ENCODE data around the gene PVR.

DNA sequence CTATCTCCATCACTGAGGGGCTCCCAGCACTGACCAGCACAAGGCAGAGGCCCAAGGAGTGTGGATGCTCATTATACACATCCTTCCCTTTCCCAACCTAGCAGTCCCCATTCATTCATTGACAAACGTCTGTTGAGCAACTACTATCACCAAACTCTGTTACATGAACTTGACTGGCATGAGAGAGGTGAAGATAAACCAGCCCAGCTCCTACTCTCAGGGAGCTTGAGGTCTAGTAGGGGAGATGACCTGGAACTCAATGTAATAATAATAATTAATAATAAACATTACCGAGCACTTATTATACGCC is 46.4 kb downstream of the PVR start:
- TF ChIP-seq CTCF (IDR thresholded peaks at IDR 0.05), result no peak
- TF ChIP-seq POLR2AphosphoS5 (IDR thresholded peaks at IDR 0.05; ENCODE audit: low read depth, low read length), result no peak
- no peak for TF ChIP-seq SIN3A (IDR thresholded peaks at IDR 0.05; ENCODE audit: borderline replicate concordance, insufficient read depth, low read depth, low read length)

Data from Panc1 (cell line).